ENCODE data around the gene B4GALNT2. TPM values are rescaled to one million over a fixed set of nuclear protein-coding genes. Genes with fewer than 3 reads are reported as not detected.

B4GALNT2 gene
- total RNA-seq, 1 experiment from 2014 or later = 0.05 TPM

GRCh38 chr17:49193513-49194296 is 61.1 kb downstream of the B4GALNT2 start:
- no TSS peak for BruUV-seq (replicated peaks)
- Mint-ChIP-seq H3K36me3 (ENCODE audit: insufficient read depth, unreplicated experiment) (peaks cover 15% of the 10 kb centered on the region), H3K27me3 (ENCODE audit: insufficient read depth, unreplicated experiment) (no peaks in the 10 kb centered on the region), H3K4me1 (ENCODE audit: insufficient read depth, unreplicated experiment) (no peaks in the 10 kb centered on the region), H3K9me3 (ENCODE audit: unreplicated experiment) (no peaks in the 10 kb centered on the region), H3K4me3 (ENCODE audit: unreplicated experiment) (peak overlapping the region; percentile 96), H3K27ac (ENCODE audit: low read depth, unreplicated experiment) (peak overlapping the region; percentile 96)
- DNase-seq (ENCODE audit: unreplicated experiment) = peak; percentile 34
- POLR2A ChIA-PET = interaction anchor here (0.7 to 2.7 kb wide), 2 partner anchors 63 to 92 kb away, joined by 3 to 14 read pairs; no protein-coding TSS in a partner anchor
- intact Hi-C loops (cut with micrococcal nuclease) = loop anchor here (5.0 to 10.0 kb wide), 2 partner anchors 139 to 286 kb away; partner anchors contain the start of gene UBE2Z
- CTCF ChIA-PET = interaction anchor here (0.6 kb wide), 1 partner anchor 278 kb away, joined by 3 read pairs; no protein-coding TSS in a partner anchor
- no peak for TF ChIP-seq CTCF (IDR thresholded peaks at IDR 0.05; ENCODE audit: unreplicated experiment)

GRCh38 chr17:49194297-49194607 is 61.7 kb downstream of the B4GALNT2 start:
- H3K4me3 Mint-ChIP-seq (ENCODE audit: unreplicated experiment) = peak overlapping the region; percentile 26
- no peaks in the 10 kb centered on the region for H3K9me3 Mint-ChIP-seq (ENCODE audit: unreplicated experiment)
- no peak overlapping the region for H3K27ac Mint-ChIP-seq (ENCODE audit: low read depth, unreplicated experiment)
- no peaks in the 10 kb centered on the region for H3K27me3 Mint-ChIP-seq (ENCODE audit: insufficient read depth, unreplicated experiment)
- no TSS peak for BruUV-seq (replicated peaks)
- H3K4me1 Mint-ChIP-seq (ENCODE audit: insufficient read depth, unreplicated experiment) = no peaks in the 10 kb centered on the region
- intact Hi-C loops (cut with micrococcal nuclease) = loop anchor here (5.0 to 10.0 kb wide), 2 partner anchors 139 to 287 kb away; partner anchors contain the start of gene UBE2Z
- DNase-seq (ENCODE audit: unreplicated experiment) = no peak
- peaks cover 15% of the 10 kb centered on the region for H3K36me3 Mint-ChIP-seq (ENCODE audit: insufficient read depth, unreplicated experiment)
- POLR2A ChIA-PET = interaction anchor here (0.7 kb wide), 1 partner anchor 64 kb away, joined by 3 read pairs; no protein-coding TSS in a partner anchor
- TF ChIP-seq CTCF (IDR thresholded peaks at IDR 0.05; ENCODE audit: unreplicated experiment) = no peak
- CTCF ChIA-PET = interaction anchor here (0.6 to 1.3 kb wide), 2 partner anchors 162 to 279 kb away, joined by 3 to 5 read pairs; no protein-coding TSS in a partner anchor

GRCh38 chr17:49195751-49196150 is 63.2 kb downstream of the B4GALNT2 start:
- ChIA-PET POLR2A (no interaction called here), CTCF (interaction anchor here (0.6 to 1.3 kb wide), 3 partner anchors 42 to 473 kb away, joined by 3 to 5 read pairs (median 4); partner anchors contain the start of gene PRAC2)
- H3K9me3 Mint-ChIP-seq (ENCODE audit: unreplicated experiment) = no peaks in the 10 kb centered on the region
- TF ChIP-seq CTCF (IDR thresholded peaks at IDR 0.05; ENCODE audit: unreplicated experiment) = no peak
- H3K36me3 Mint-ChIP-seq (ENCODE audit: insufficient read depth, unreplicated experiment) = peaks cover 15% of the 10 kb centered on the region
- no peaks in the 10 kb centered on the region for H3K4me1 Mint-ChIP-seq (ENCODE audit: insufficient read depth, unreplicated experiment)
- DNase-seq (ENCODE audit: unreplicated experiment) = no peak
- BruUV-seq (replicated peaks) = no TSS peak
- no peak overlapping the region for H3K27ac Mint-ChIP-seq (ENCODE audit: low read depth, unreplicated experiment)
- H3K4me3 Mint-ChIP-seq (ENCODE audit: unreplicated experiment) = no peak overlapping the region
- intact Hi-C loops (cut with micrococcal nuclease) = loop anchor here (10.0 kb wide), 1 partner anchor 141 kb away; no protein-coding TSS in a partner anchor
- H3K27me3 Mint-ChIP-seq (ENCODE audit: insufficient read depth, unreplicated experiment) = no peaks in the 10 kb centered on the region

- no peak for DNase-seq (ENCODE audit: unreplicated experiment)
- intact Hi-C loops (cut with micrococcal nuclease) = loop anchor here (10.0 kb wide), 1 partner anchor 142 kb away; no protein-coding TSS in a partner anchor
- TF ChIP-seq CTCF (IDR thresholded peaks at IDR 0.05; ENCODE audit: unreplicated experiment) = no peak
- H3K4me1 Mint-ChIP-seq (ENCODE audit: insufficient read depth, unreplicated experiment) = no peaks in the 10 kb centered on the region
- no peaks in the 10 kb centered on the region for H3K9me3 Mint-ChIP-seq (ENCODE audit: unreplicated experiment)
- ChIA-PET POLR2A (no interaction called here), CTCF (no interaction called here)
- peaks cover 14% of the 10 kb centered on the region for H3K36me3 Mint-ChIP-seq (ENCODE audit: insufficient read depth, unreplicated experiment)
- H3K27ac Mint-ChIP-seq (ENCODE audit: low read depth, unreplicated experiment) = no peak overlapping the region
- H3K27me3 Mint-ChIP-seq (ENCODE audit: insufficient read depth, unreplicated experiment) = no peaks in the 10 kb centered on the region
- H3K4me3 Mint-ChIP-seq (ENCODE audit: unreplicated experiment) = no peak overlapping the region
- BruUV-seq (replicated peaks) = no TSS peak
These were observed 64.0 kb downstream of the B4GALNT2 start for GRCh38 chr17:49196520-49196919.

Data from MCF 10A (cell line).